Measurements from ENCODE around the gene ETS1. TPM values are rescaled to one million over a fixed set of nuclear protein-coding genes. Genes with fewer than 3 reads are reported as not detected.

Gene ETS1
- total RNA-seq, 4 donors from 2014 or later = 72.4 to 211 (median 165) TPM

DNA sequence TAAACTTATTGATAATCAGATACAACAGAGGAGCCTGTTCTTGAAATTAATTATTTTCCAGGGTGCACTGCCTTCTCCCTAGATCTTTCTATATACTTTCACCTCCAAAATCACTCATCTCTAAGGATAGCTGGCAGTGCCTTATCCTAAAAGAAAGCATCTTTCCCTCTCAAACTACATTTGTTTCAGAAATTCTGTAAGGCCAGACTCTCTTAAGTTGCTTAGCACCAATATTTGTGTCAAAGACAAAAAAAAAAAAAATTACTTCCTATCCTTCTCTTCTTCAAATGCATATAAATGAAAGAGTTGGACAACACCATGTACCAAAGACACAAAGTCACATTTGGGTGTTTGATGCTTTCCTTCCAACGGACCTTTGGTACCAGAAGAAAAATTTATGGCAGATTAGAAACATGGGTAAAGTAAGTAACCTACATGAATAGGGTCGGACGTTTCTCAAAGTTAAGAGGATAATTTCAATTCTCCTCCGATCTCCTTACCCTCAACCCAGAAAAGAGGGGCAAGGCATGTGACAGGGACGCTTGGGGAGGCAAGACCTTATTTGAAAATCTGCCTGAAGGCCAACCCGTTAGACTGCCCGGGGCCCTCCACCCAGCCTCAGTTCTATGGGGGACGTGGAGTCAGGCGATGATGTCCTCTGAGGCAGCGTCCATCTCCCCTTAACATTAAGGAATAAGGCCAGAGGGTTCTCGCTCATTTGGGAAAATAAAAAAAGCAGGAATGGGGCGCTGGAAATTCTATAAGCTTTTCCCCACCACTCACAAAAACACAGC lies 66.3 kb downstream of the ETS1 start:
- DNase-seq (ENCODE audit: low spot score) = no peak
- TF ChIP-seq, protein P1, sequence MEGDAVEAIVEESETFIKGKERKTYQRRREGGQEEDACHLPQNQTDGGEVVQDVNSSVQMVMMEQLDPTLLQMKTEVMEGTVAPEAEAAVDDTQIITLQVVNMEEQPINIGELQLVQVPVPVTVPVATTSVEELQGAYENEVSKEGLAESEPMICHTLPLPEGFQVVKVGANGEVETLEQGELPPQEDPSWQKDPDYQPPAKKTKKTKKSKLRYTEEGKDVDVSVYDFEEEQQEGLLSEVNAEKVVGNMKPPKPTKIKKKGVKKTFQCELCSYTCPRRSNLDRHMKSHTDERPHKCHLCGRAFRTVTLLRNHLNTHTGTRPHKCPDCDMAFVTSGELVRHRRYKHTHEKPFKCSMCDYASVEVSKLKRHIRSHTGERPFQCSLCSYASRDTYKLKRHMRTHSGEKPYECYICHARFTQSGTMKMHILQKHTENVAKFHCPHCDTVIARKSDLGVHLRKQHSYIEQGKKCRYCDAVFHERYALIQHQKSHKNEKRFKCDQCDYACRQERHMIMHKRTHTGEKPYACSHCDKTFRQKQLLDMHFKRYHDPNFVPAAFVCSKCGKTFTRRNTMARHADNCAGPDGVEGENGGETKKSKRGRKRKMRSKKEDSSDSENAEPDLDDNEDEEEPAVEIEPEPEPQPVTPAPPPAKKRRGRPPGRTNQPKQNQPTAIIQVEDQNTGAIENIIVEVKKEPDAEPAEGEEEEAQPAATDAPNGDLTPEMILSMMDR (IDR thresholded peaks at IDR 0.05) = no peak
- no peak for ATAC-seq (ENCODE audit: low FRiP score)

DNA sequence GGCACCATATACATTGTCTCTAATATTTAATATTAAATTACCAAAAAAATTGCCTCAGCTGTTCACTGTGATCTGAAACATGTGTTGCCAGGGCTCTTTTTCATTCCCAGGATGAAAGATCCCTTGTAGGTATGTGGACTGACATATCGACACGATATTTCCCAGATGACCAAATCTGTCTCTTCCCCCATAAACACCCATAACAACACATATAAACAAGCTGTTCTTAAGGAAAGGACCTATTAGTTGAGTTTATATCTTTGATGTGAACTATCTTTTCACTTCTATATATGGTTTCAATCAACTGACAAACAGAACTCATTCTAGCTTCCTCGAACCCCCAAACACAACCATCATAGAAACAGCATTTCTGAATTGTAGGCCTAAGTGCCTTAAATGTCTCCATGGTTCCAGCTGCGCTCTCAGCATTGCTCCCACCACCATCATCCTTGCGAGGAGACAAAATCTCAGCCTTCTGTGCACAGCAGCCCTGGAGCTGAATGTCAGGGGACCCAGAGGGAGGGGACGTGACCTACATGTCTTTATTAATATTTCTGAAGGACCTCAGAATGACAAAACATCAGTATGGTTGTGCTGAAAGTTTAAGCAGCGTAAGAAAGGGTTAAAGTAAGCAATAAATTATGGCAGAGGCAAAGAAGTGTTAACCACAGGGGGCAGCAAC lies 67.0 kb downstream of the ETS1 start:
- ATAC-seq (ENCODE audit: low FRiP score) (no peak), DNase-seq (ENCODE audit: low spot score) (no peak)
- TF ChIP-seq, protein P1 (IDR thresholded peaks at IDR 0.05) = no peak

- TF ChIP-seq, protein P1 (IDR thresholded peaks at IDR 0.05) = no peak
- ATAC-seq (ENCODE audit: low FRiP score) = no peak
- DNase-seq (ENCODE audit: low spot score) = no peak
Measured at GRCh38 chr11:128519338-128519737, 68.0 kb downstream of the ETS1 start.

DNA sequence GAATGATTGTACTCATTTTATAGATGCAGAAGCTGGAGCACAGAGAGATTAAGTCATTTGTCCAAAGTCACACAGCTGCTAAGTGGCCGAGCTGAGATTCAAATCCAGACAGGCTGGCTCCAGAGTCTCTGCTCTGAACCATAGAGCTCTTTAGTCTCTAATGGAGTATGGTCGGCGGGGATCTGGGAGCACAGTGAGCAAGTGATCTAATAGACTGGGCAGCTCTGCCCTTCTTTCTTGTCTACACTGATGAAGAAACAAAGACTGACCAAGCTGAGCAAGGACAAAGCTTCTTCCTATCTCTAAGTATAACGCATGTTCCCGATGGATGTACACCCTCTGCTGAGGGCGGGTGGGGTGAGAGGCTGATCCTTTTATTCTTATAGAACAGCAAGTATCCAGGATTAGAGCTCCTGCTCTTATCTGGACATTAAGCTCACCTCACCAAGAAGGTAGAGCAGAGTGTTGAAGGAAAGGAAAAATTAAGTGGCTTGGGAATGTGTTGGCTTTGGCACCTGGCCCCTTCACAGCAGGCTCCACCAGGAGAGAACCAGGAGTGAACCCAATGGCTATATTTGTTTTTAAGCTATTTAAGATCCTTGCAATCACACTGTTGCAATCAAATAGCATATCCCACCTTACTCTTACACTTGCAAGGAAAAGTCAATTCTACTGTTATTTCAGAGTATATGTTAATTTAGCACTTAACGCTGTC lies 68.7 kb downstream of the ETS1 start:
- TF ChIP-seq, protein P1 (IDR thresholded peaks at IDR 0.05) = no peak
- ATAC-seq (ENCODE audit: low FRiP score) = no peak
- DNase-seq (ENCODE audit: low spot score) = no peak

DNA sequence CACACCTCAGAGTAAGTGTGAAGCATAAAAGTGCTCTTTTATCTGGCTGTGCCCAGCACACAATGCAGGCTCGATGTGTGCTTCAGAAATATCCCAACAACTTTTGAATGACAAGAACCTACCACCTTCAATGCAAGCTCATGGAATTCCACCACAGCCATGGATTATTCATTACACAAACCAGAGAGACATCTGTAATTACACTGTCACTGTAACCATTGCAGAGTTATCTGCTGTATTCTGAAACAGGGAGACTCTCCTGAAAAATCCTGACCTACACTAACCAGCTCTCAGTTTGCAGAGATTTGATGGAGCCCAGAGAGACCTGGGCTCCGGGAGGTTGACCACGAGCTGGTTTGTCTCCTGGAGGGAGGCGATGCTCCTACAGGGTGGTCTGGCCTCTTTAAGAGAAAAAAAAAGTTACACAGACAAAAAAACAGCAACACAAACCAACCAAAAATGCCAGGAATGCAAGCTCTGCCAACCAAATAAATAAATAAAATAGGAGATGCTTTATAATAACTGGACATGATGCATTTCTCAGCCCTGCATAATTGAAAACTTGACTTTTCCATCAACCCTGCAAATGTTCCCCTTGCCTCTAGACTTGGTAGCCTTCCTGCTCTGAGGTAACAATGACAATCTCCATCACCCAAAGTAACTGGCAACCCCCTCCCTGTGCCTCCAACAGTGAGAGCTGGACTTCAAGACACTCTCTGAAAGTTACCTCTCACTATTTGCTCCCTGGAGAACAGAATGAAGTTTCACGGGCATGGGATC lies 69.7 kb downstream of the ETS1 start:
- no peak for DNase-seq (ENCODE audit: low spot score)
- TF ChIP-seq, protein P1 (IDR thresholded peaks at IDR 0.05) = no peak
- ATAC-seq (ENCODE audit: low FRiP score) = no peak

DNA sequence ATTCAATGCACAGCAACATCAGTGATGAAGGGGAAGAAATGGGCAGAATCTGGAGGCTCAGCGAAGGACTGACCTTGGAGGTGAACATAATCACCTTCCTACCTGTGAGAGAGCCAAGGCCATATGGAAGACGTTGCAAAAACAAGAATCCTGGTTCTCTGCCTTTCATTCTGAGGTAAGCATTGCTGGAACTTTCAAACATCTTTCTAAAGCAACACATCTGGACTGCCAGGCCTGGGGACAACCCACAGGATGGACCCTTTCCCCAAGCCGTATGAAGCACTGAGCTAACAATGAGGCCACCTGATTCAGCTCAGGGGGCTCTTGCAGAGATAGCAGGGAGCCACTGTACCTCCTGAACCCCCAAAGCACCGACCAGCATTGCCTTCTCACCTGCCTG lies 70.5 kb downstream of the ETS1 start:
- TF ChIP-seq, protein P1 (IDR thresholded peaks at IDR 0.05) = no peak
- DNase-seq (ENCODE audit: low spot score) (no peak), ATAC-seq (ENCODE audit: low FRiP score) (no peak)
